CD4-positive, alpha-beta T cell treated with Interleukin-17A for 1 hour (primary cell): ENCODE results near the gene IQCH.
"Not testable (repeated sequence)": the region's sequence is repeated elsewhere in the genome, so short reads cannot be mapped to it uniquely, and the experiment has no call there.

ENCODE experiments used
- DNase-seq: peaks from one replicate; pipeline ENCODE4 v3.0.0-alpha.2; 2020

Gene IQCH

GRCh38 chr15:67248011-67248505 lies 6.5 kb upstream of the IQCH start:
- no peak for DNase-seq

DNA sequence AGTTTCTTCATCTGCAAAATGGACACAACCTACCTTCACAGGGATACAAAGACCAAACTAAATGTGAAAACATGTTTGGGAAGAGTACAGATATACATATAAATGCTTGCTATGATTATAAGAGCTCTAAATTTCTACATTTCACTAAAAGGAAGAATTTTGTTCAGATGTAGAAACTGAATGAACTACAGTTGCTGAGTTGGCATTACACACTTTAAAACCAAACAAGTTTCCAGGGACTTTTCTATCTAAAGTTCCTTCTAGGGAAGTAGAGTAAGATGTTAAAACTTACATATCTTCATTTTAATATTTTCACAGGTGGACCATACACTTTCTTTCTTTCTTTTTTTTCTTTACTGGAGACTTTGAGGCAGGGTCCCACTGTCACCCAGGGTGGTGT lies 4.8 kb upstream of the IQCH start:
- no peak for DNase-seq

DNA sequence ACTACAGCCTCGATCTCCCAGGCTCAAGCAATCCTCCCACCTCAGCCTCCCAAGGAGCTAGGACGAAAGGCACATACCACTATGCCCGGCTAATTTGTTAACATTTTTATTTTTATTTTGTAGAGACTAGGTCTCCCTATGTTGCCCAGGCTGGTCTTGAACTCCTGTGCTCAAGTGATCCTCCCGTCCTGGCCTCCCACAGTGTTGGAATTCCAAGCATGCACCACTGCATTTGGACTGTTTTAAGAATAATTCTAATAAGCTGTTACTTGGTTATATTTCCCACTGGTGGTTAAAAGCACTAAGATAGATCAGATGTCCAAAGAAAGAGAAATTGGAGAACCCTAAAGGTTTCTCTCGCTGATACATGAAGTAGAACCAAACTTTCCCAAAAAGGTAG lies 3.3 kb upstream of the IQCH start:
- DNase-seq, result no peak

DNA sequence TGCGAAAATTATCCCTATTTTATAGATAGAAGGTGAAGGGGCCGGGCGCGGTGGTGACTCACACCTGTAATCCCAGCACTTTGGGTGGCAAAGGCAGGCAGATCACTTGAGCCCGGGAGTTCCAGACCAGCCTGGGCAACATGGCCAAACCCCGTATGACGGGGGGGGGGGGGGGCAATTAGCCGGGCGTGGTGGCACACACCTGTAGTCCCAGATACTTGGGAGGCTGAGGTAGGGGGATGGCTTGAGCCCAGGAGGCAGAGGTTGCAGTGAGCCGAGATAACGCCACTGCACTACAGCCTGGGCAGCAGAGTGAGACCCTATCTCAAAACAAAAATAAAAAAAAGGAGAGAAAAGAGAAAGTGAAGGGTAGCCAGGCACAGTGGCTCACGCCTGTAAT lies 1.5 kb upstream of the IQCH start:
- DNase-seq, result no peak

- no peak for DNase-seq
These were observed 893 bp upstream of the IQCH start for GRCh38 chr15:67253549-67254237.

- DNase-seq, result no peak
These were observed 1.5 kb downstream of the IQCH start for GRCh38 chr15:67256051-67256450.

GRCh38 chr15:67258412-67258811 lies 3.8 kb downstream of the IQCH start:
- not testable (repeated sequence) for DNase-seq

DNA sequence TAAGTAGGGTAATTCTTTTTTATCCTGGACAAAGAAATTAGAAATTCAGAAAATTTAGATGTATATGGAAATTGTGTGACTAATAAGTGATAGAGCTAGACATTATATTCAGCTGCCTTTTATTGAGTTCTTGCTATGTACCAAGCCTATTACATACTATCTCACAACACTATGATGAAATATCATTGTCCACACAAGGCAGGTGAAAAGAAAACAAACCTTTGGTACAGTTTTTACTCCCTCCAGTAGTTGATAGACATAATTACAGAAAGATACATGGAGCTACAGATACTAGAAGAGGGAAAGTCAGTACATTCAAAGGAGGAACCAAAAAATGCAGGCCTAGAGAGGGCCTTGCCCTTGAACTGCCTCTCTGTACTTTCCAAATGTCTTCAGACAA lies 4.8 kb downstream of the IQCH start:
- DNase-seq, result no peak

DNA sequence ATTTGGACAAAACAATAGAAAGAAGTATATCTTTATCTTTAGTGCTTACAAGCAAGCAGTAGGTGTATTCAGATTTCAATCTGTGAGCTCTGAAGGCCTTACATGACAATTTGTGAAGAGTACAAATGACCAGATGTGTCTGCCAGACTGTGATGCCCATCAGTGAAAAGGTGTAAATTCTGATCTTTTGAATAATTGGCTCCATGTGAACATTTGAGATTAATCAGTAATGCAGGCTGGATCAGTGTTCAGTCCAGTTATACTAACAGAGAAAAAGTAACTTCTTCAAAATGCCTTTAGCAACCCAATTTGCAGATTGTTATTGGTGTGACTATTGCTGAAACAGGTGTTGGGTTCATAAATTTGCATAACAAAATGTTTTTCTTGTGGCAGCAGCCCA lies 5.2 kb downstream of the IQCH start:
- no peak for DNase-seq

GRCh38 chr15:67266870-67267269 lies 12.3 kb downstream of the IQCH start:
- no peak for DNase-seq

GRCh38 chr15:67267440-67267839 lies 12.9 kb downstream of the IQCH start:
- DNase-seq, result no peak

DNA sequence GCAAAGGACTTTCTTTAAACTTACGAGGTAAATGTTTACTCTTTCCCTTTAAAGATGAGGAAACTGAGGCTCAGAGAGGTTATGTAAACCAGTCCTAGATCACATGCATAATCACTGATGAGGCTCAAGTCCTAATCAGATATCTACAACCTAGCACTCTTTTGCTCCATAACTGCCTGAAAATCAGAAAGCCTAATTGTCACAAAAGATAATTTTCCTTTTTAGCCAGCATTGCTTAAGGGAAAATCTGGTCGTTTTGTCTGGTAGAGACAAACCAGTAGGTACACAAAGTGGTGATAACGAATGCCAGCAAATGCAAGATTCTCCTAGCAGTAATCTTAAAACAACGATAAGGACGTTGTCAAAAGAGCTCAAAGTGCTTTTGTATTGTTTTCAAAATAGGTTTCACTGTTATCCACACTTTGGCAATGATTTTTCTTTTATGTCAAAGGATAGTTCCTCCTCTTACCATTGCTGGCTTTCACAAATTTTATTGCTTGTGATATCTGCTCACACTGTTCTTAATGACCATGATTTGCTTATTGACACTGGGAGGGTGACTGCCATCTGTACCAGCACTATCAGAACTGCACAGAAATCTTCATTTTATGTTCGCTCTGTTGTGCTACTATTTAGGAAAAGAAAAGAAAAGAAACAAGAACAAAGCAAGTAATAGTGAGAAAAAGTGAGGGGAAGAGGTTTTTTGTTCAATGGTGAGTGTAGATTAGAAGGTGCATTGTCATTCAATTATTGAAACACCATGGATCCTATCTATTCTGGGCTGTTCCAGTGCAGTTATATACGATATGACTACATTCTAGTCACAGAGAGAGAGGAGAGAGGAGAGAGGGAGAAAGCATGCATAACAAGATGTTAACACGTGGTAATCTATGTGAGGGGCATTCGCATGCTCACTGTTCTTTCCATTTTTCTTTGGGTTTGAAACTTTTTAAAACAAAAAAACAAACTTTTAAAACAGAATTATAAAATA lies 13.7 kb downstream of the IQCH start:
- no peak for DNase-seq

GRCh38 chr15:67274236-67274635 lies 19.6 kb downstream of the IQCH start:
- DNase-seq, result no peak

- DNase-seq, result no peak
These were observed 22.1 kb downstream of the IQCH start for GRCh38 chr15:67276666-67277065.

DNA sequence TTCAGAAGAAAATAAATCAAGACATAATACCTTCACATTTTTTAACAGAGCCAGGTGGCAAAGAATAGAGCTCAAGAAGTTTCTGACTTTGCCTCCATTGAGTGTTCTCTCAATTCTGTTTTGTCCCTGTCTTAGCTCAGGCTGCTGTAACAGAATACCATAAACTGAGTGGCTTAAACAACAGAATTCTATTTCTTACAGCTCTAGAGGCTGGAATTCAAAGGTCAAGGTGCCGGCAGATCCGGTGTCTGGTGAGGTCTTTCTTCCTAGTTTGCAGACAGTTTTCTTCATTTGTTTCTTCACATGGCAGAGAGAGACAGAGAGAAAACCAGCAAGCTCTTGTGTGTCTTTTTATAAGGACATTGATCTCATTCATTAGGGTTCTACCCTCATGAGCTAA lies 25.6 kb downstream of the IQCH start:
- no peak for DNase-seq

- no peak for DNase-seq
These were observed 27.1 kb downstream of the IQCH start for GRCh38 chr15:67281714-67282113.

- DNase-seq, result not testable (repeated sequence)
These were observed 31.0 kb downstream of the IQCH start for GRCh38 chr15:67285625-67286024.

- not testable (repeated sequence) for DNase-seq
These were observed 31.8 kb downstream of the IQCH start for GRCh38 chr15:67286400-67286799.

DNA sequence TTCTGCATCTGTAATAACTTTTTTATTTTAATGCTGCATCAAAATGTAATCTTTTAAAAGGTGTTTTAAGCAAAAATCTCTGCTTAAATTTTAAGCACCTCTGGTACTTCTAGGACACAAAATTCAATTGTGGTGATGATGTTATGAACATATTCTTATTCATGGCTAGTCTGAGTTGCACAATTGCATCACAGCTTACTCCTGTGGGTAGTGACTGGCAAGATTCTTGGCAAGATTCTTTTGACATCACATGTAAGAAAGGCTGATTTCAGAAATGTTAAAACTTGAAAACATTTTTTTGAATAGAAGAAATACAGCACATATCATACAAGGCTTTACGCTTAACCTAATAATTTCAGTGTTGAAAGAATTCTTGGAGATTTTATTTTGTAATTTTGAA lies 35.7 kb downstream of the IQCH start:
- no peak for DNase-seq

DNA sequence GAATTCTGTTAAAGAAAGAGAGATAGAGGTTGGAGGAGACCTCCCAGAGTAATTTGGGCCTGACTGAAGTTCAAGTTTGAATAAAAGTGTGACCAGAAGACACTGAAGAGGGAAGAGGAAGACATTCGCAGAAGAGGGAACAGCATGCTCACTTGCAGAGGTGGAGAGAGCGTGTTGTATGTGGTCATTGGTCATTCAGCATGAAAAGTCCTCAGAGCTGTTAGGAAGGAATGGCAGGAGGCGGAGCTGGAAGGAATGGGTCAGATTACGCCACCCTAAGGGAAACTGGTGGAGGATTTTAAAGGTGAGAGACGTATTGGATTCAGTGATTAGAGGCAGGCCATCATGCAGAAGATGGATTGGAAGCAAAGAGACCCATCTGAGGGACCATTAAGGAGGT lies 41.6 kb downstream of the IQCH start:
- no peak for DNase-seq

DNA sequence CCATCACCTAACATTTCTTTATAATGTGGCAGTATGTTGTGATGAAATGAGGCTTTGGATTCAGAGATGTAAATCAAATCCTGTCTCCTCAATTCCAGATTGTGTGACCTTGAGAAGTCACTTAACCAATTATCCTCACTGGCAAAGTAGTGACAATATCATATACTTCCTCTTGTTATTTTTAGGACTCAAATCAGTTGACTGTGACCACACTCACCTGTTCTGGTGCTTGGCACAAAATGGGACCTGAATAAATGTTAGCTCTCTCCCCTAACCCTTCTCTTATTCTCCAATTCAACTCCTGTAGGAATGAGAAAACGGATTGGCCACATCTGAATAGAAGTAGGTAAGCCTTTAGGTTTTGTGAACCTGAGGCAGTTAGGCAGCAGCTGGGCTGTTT lies 42.1 kb downstream of the IQCH start:
- no peak for DNase-seq

DNA sequence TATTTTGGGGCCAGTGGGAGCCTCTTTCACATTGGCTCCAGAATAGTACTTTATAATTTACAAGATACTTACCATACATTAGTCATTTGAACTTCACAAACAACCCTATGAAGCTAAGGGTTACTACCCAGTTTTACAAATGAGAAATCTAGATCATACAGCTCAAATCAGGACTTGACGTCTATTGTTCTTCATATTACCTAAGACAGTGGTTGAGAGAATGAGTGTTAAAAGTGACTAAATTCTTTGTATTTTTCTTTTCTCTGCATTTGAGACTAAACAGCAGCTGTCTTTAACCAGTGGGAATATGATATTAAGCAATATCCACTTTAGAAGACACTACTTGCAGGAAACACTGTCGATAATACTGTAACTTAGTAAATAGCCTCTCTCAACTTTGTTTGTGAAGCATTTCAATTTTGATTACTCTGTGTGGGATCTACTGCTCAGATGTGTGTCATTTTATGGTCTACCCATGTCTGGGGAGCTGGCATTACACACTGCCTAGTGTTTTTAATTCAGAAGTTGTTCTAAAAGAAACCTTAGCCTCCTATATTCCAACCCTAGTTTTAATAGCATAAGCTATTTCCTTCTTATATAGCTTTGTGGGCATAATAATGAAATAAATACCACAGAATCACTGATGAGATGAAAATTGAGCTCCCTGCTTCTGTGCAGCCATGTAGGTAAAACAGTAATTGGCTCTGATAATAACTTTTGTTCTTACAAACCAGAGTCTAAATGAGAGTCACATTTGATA lies 45.9 kb downstream of the IQCH start:
- no peak for DNase-seq
